K562 (cell line): ENCODE measurements around the gene OPRM1. TPM values are rescaled to one million over a fixed set of nuclear protein-coding genes. Genes with fewer than 3 reads are reported as not detected.

Experiments used
- ATAC-seq: fragments of 200-7000 bp; cut with Tn5 transposase; 3 replicates; pipeline ENCODE4 v1.9.1; 2020; ENCODE audit warnings: moderate library complexity
- BruUV-seq: library from RNA; stranded (reverse); fragments of 400-500 nt; replicated peaks from 2 replicates; lab custom pipeline; 2021; lab: Mats Ljungman, UMichigan
- CTCF ChIA-PET: fragments of 300-600 bp; formaldehyde crosslinking; extraction: SDS; loops from one replicate; lab custom pipeline; 2021; ENCODE audit warnings: low intra/inter-chr PET ratio; lab: Yijun Ruan, JAX
- POLR2A ChIA-PET: fragments of 300-600, 350-650 bp; sonication (Branson Sonifier 250); formaldehyde crosslinking; extraction: SDS; loops from one replicate; lab custom pipeline; 2021; ENCODE audit warnings: antibody characterized with exemption, inconsistent platforms; lab: Yijun Ruan, JAX
- DNase-seq, 4 experiments: peaks; one replicate each; pipeline versions ENCODE4 v3.0.0 to v3.0.0-alpha.2; 2011 to 2018; ENCODE audit warnings: low spot score in 3 of 4, mixed read lengths in 3 of 4; ENCODE audit errors: extremely low read depth in 1 of 4
- FAIRE-seq: peaks from 2 replicates; lab custom pipeline; 2011; peaks lifted over from hg19 to GRCh38; lab: Jason Lieb, UNC
- H2AFZ ChIP-seq: 2 replicates; pipeline ENCODE4 v1.6.0; 2011; ENCODE audit warnings: low read depth, low read length, control low read depth, inconsistent platforms
- H3K27ac ChIP-seq: fragments of 200-600 bp; 3 replicates; pipeline ENCODE4 v1.8.0; 2011; ENCODE audit warnings: low read depth, mild to moderate bottlenecking, control low read depth, inconsistent platforms, low read length, moderate library complexity, mixed read lengths; ENCODE audit errors: extremely low read depth
- H3K27me3 ChIP-seq, 2 experiments: fragments of 300-600 bp in 1 of 2; 2 replicates in 1 of 2; 3 replicates in 1 of 2; pipeline versions ENCODE4 v1.6.0 to v1.8.0; 2011; ENCODE audit warnings: inconsistent platforms in 2 of 2, low read length in 2 of 2, mild to moderate bottlenecking in 1 of 2, mixed read lengths in 1 of 2, moderate library complexity in 1 of 2; ENCODE audit not compliant: control insufficient read depth in 2 of 2, insufficient read depth in 2 of 2
- H3K36me3 ChIP-seq: fragments of 300-600 bp; 3 replicates; pipeline ENCODE4 v1.8.0; 2011; ENCODE audit warnings: mild to moderate bottlenecking, low read length, inconsistent platforms; ENCODE audit not compliant: control insufficient read depth, insufficient read depth
- H3K4me1 ChIP-seq, 2 experiments: fragments of 200-600 bp in 1 of 2; replicated peaks in 1 of 2; 2 replicates in 1 of 2; 3 replicates in 1 of 2; pipeline versions ENCODE4 v1.5.1 to v1.8.0; 2011; ENCODE audit warnings: inconsistent platforms in 2 of 2, low read length in 2 of 2, mild to moderate bottlenecking in 1 of 2, mixed read lengths in 1 of 2, moderate library complexity in 1 of 2; ENCODE audit not compliant: control insufficient read depth in 2 of 2, insufficient read depth in 2 of 2
- H3K4me2 ChIP-seq: 2 replicates; pipeline ENCODE4 v1.6.1; 2011; ENCODE audit warnings: low read length, control low read depth, inconsistent platforms, mixed read lengths; ENCODE audit not compliant: insufficient read depth
- H3K4me3 ChIP-seq: fragments of 200-600 bp; sonication (generic), shearing (Covaris generic); 2 replicates; pipeline ENCODE4 v1.5.1; 2016; ENCODE audit warnings: control low read depth, inconsistent platforms
- H3K79me2 ChIP-seq: fragments of 200-600 bp; 3 replicates; pipeline ENCODE4 v1.8.0; 2011; ENCODE audit warnings: low read length, inconsistent platforms; ENCODE audit not compliant: control insufficient read depth, insufficient read depth
- H3K9ac ChIP-seq, 2 experiments: 2 replicates each; pipeline versions ENCODE4 v1.6.0 to v1.6.1; 2011; ENCODE audit warnings: low read depth in 2 of 2, low read length in 2 of 2, control low read depth in 1 of 2, inconsistent platforms in 1 of 2, mild to moderate bottlenecking in 1 of 2, mixed read lengths in 1 of 2; ENCODE audit not compliant: insufficient read depth in 1 of 2
- H3K9me1 ChIP-seq: one replicate; pipeline ENCODE4 v1.6.0; 2011; ENCODE audit warnings: inconsistent platforms, mild to moderate bottlenecking, low read length, moderate library complexity; ENCODE audit not compliant: control insufficient read depth, insufficient read depth
- H3K9me3 ChIP-seq: replicated peaks from 2 replicates; pipeline ENCODE4 v1.5.1; 2011; ENCODE audit warnings: low read depth, low read length, inconsistent platforms; ENCODE audit not compliant: control insufficient read depth, insufficient read depth
- H4K20me1 ChIP-seq: replicated peaks from 2 replicates; pipeline ENCODE4 v1.6.1; 2011; ENCODE audit warnings: low read length, inconsistent platforms, mixed read lengths; ENCODE audit not compliant: control insufficient read depth, insufficient read depth
- BRD9 ChIP-seq: fragments of 450-650 bp; IDR thresholded peaks from 2 replicates; pipeline ENCODE4 v1.6.1; 2018; ENCODE audit warnings: low read depth; ENCODE audit not compliant: partially characterized antibody
- FOXM1 ChIP-seq, 2 experiments: fragments of 450-650 bp in 1 of 2; sonication (generic) in 1 of 2; formaldehyde crosslinking in 1 of 2; IDR thresholded peaks; 2 replicates each; pipeline versions ENCODE4 v1.6.1 to v1.9.0; 2017 to 2022; ENCODE audit warnings: low read depth in 2 of 2, mild to moderate bottlenecking in 2 of 2, missing genetic modification reagents in 1 of 2, moderate library complexity in 1 of 2
- JUN ChIP-seq, 2 experiments: sonication (generic) in 1 of 2; formaldehyde crosslinking in 1 of 2; IDR thresholded peaks; 2 replicates each; pipeline versions ENCODE4 v1.6.1 to v1.8.0; 2012 to 2022; ENCODE audit warnings: borderline replicate concordance in 2 of 2, mild to moderate bottlenecking in 2 of 2, improper control_type of control experiment in 1 of 2, low read depth in 1 of 2, low read length in 1 of 2, missing genetic modification reagents in 1 of 2
- JUNB ChIP-seq: fragments of 450-650 bp; formaldehyde crosslinking; conservative IDR thresholded peaks from 2 replicates; pipeline ENCODE4 v1.4.0; 2020; ENCODE audit warnings: mild to moderate bottlenecking
- KLF16 ChIP-seq: IDR thresholded peaks from 2 replicates; pipeline ENCODE4 v1.6.1; 2016; ENCODE audit warnings: antibody characterized with exemption
- LEF1 ChIP-seq: fragments of 450-650 bp; IDR thresholded peaks from 2 replicates; pipeline ENCODE4 v1.6.1; 2016; ENCODE audit warnings: mild to moderate bottlenecking
- RAD51 ChIP-seq: fragments of 450-650 bp; IDR thresholded peaks from 2 replicates; pipeline ENCODE4 v1.7.1; 2016; ENCODE audit warnings: low read depth, mild to moderate bottlenecking, borderline replicate concordance
- TEAD4 ChIP-seq, 2 experiments: sonication (generic) in 1 of 2; formaldehyde crosslinking in 1 of 2; IDR thresholded peaks; 2 replicates each; pipeline versions ENCODE4 v1.6.1 to v1.8.0; 2012 to 2022; ENCODE audit warnings: borderline replicate concordance in 1 of 2, inconsistent platforms in 1 of 2, low read length in 1 of 2, mild to moderate bottlenecking in 1 of 2, missing genetic modification reagents in 1 of 2
- TFAP4 ChIP-seq: sonication (generic); formaldehyde crosslinking; IDR thresholded peaks from 2 replicates; pipeline ENCODE4 v1.8.0; 2022; ENCODE audit warnings: missing genetic modification reagents, mild to moderate bottlenecking, moderate library complexity, borderline replicate concordance
- ZNF184 ChIP-seq: sonication (generic); formaldehyde crosslinking; IDR thresholded peaks from 2 replicates; pipeline ENCODE4 v1.5.0; 2020; ENCODE audit warnings: missing genetic modification reagents
- WGBS: fragments of 100-300 bp; shearing (Covaris generic); methylation state at CpG from one replicate; pipeline ENCODE4 v1.1.6; 2016; ENCODE audit warnings: low coverage, mixed read lengths; ENCODE audit not compliant: insufficient coverage; ENCODE audit errors: missing lambda C conversion rate; 5-methylcytosine and 5-hydroxymethylcytosine counted together
- in situ Hi-C: fragments of 300-500 bp; cut with MboI; formaldehyde crosslinking; loops from 4 replicates; pipeline ENCODE4 v1.15.0; 2018; ENCODE audit warnings: inconsistent platforms, mixed read lengths
- intact Hi-C: fragments of 100-400 bp; cut with micrococcal nuclease; formaldehyde crosslinking; loops from 2 replicates; pipeline ENCODE4 v1.14.2; 2022
- polyA plus RNA-seq, 8 experiments: library from polyadenylated mRNA; depleted of rRNA in 4 of 8; stranded (reverse) in 5 of 8; unstranded in 3 of 8; fragments of >200 nt; fragmentation: Nextera tagmentation in 2 of 8; fragmentation: Illumina TruSeq in 1 of 8; extraction: Ambion mirVana in 2 of 8; extraction: Trizol in 1 of 8; gene quantifications; 2 replicates each; pipeline versions ENCODE4 v1.2.1 to v1.2.3, GENCODE V29; 2011 to 2014; ENCODE audit warnings: inconsistent platforms in 1 of 8, missing spikeins in 1 of 8
- total RNA-seq, 7 experiments: library from RNA; depleted of rRNA in 6 of 7; stranded (reverse); fragments of >200 nt in 6 of 7; fragmentation: Illumina TruSeq in 2 of 7; extraction: Trizol in 2 of 7; gene quantifications; 2 replicates each; pipeline versions ENCODE4 v1.2.1 to v1.2.3, GENCODE V29; 2011 to 2021; ENCODE audit warnings: low replicate concordance in 1 of 7
- TF ChIP-seq, protein P1 (sequence below): fragments of 450-650 bp; IDR thresholded peaks from 2 replicates; pipeline ENCODE4 v1.6.1; 2016; ENCODE audit warnings: missing biosample characterization, missing genetic modification characterization

The OPRM1 gene
- total and polyA plus RNA-seq, 9 of the 15 experiments (the other 6 are each of a cell fraction or from before 2014, with no cell fraction given): not detected

GRCh38 chr6:154161689-154162088 lies 122.6 kb downstream of the OPRM1 start:
- no peak overlapping the region for H3K27ac ChIP-seq
- POLR2A ChIA-PET: interaction anchor here (0.8 kb wide), 1 partner anchor 10 kb away, joined by 3 read pairs; no protein-coding TSS in a partner anchor
- DNase-seq (no peak), FAIRE-seq (no peak), ATAC-seq (no peak)
- no peaks in the 10 kb centered on the region for H3K27me3 ChIP-seq
- no peaks in the 10 kb centered on the region for H3K4me1 ChIP-seq
- no peaks in the 10 kb centered on the region for H4K20me1 ChIP-seq
- BruUV-seq: no TSS peak
- H3K4me2 ChIP-seq: no peak overlapping the region
- H3K36me3 ChIP-seq: no peaks in the 10 kb centered on the region
- CTCF ChIA-PET: no interaction called here
- intact Hi-C loops: no loop called here
- in situ Hi-C loops: loop anchor here (25.0 kb wide), 1 partner anchor 651 kb away; no protein-coding TSS in a partner anchor
- H3K9ac ChIP-seq: no peak overlapping the region
- H3K9me3 ChIP-seq: no peaks in the 10 kb centered on the region
- no peaks in the 10 kb centered on the region for H3K9me1 ChIP-seq
- H3K79me2 ChIP-seq: no peaks in the 10 kb centered on the region
- WGBS: 4% methylated on average over 3 of the region's 3 CpGs
- H3K4me3 ChIP-seq: no peak overlapping the region
- no peak for TF ChIP-seq LEF1
- TF ChIP-seq TFAP4 (CRISPR knock-in tag): no peak
- no peak for TF ChIP-seq JUNB (CRISPR knock-in tag)
- no peak for TF ChIP-seq FOXM1 (IDR thresholded peaks at IDR 0.05; ENCODE audit: low read depth)
- no peak for TF ChIP-seq FOXM1 (CRISPR knock-in tag; IDR thresholded peaks at IDR 0.05; ENCODE audit: low read depth)
- TF ChIP-seq TEAD4 (IDR thresholded peaks at IDR 0.05; ENCODE audit: low read length): no peak
- TF ChIP-seq TEAD4 (CRISPR knock-in tag; IDR thresholded peaks at IDR 0.05; ENCODE audit: borderline replicate concordance): no peak
- no peak for TF ChIP-seq BRD9
- no peak for TF ChIP-seq JUN (IDR thresholded peaks at IDR 0.05; ENCODE audit: borderline replicate concordance, low read depth, low read length)
- TF ChIP-seq JUN (CRISPR knock-in tag; IDR thresholded peaks at IDR 0.05; ENCODE audit: borderline replicate concordance): no peak
- no peak for TF ChIP-seq ZNF184 (CRISPR knock-in tag)
- TF ChIP-seq, protein P1, sequence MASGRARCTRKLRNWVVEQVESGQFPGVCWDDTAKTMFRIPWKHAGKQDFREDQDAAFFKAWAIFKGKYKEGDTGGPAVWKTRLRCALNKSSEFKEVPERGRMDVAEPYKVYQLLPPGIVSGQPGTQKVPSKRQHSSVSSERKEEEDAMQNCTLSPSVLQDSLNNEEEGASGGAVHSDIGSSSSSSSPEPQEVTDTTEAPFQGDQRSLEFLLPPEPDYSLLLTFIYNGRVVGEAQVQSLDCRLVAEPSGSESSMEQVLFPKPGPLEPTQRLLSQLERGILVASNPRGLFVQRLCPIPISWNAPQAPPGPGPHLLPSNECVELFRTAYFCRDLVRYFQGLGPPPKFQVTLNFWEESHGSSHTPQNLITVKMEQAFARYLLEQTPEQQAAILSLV (tag): no peak
- TF ChIP-seq RAD51: no peak
- TF ChIP-seq KLF16: no peak
- no peak overlapping the region for H2AFZ ChIP-seq
